Measurements from ENCODE around the gene ATP11C.
"Not testable (repeated sequence)": the region's sequence is repeated elsewhere in the genome, so short reads cannot be mapped to it uniquely, and the experiment has no call there.

The ATP11C gene

DNA sequence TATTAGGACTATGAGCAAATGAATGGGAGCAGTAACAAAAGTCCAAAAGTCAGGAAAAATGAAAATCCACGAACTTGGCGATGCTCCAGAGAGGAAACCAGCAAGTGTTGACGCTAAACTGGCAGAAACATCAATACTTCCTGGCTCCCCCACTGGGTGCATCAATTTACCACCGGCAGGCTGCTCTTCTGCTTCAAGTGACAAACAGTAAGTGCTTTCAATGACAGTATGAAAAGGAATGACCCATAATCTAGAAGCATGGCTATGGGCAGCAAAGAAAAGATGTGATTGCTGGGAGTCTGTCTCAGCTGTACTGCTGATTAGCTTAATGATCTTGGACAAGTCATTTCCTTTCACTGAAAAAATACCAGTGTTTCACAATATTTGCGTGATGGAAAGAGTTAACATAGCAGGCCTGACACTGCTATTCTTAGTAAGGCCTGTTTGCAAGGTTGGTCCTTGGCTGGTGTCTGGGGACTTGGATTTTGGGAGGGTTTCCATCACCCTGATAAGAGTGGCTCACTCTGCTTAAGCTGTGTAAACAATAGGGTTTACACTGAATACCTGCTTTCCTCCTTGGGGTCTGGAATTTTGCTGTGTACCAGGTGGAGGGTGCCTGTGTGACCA lies 8.7 kb downstream of the ATP11C start:
- DNase-seq, result no peak

DNA sequence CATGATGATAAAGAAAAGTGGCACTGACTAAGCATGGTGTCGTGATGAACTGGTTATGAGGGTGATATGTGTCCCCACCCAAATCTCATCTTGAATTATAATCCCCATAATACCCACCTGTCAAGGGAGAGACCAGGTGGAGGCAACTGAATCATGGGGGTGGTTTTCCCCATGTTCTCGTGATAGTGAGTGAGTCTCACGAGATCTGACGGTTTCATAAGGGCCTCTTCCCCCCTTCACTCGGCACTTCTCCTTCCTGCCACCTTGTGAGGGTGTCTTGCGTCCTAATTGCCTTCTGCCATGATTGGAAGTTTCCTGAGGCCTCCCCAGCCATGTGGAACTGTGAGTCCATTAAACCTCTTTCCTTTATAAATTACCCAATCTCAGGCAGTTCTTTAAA lies 11.7 kb downstream of the ATP11C start:
- DNase-seq, result not testable (repeated sequence)

DNA sequence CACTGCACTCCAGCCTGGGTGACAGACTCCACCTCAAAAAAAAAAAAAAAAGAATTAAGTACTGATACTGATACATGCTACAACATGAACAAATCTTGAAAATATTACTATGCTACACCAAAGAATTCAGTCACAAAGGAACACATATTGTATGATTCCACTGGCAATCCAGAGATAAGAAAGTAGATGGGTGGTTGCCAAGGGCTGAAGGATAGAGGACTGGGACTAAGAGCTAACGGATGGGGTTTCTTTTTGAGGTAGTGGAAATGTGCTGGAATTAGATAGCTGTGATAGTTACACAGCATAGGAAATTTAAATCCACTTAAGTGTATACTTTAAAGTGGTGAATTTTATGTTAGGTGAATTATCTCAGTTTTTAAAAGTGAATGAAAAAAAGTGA lies 12.5 kb downstream of the ATP11C start:
- DNase-seq, result no peak

GRCh38 chrX:139914421-139914820 lies 18.4 kb downstream of the ATP11C start:
- no peak for DNase-seq

DNA sequence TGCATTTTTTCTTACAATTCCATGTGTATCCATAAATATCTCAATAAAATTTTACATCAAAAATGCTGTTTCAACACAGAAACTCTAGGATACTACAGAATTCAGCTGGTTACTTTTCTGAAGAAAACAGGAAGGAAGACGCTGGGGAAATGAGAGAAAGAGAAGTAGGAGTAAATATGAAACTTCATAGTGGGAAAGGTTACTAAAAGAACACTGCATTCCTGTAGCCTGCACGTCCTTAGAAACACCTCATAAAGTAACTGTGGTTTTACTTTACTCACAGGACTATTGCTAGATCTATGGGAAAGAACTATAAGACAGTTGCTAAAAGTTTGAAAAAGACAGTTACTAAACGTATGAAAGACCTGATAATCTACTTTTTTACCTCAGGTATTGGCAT lies 23.1 kb downstream of the ATP11C start:
- DNase-seq, result no peak

GRCh38 chrX:139907078-139907477 lies 25.8 kb downstream of the ATP11C start:
- DNase-seq, result no peak

DNA sequence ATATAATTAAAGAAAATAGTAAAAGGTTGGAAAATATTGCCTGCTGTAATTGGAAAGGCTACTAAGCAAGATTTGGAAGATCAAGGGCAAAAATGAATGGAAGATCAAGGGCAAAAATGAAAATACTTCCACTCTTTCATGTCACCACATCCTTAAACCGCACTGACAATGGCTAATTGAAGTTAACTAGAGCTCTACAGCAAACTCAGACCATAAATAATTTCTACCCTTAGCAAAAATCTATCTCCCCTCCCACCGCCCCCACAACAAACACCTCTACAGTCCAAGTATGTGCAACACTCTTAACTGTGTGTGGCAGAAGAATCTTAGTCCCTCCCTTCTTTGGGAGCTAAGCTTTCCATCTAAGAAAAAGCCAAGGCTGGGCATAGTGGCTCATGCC lies 27.1 kb downstream of the ATP11C start:
- no peak for DNase-seq

DNA sequence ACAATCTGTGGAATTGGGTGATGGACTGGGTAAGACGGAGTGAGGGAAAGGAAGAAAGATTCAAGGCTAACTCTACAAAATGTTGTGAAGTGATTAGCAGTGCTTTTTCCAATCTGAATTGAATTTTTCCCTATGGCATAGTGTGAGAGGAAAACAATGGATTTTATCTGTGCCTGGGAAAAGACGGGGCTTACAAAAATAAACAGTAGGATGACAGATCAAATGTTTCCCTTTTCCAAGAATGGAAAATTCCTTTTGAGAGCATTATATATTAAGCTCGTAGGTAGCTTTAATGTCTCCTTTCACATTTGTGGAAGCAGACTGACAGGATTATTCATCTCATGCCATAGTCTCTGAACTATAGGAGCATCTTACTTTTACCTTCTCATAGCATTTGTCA lies 27.8 kb downstream of the ATP11C start:
- no peak for DNase-seq

DNA sequence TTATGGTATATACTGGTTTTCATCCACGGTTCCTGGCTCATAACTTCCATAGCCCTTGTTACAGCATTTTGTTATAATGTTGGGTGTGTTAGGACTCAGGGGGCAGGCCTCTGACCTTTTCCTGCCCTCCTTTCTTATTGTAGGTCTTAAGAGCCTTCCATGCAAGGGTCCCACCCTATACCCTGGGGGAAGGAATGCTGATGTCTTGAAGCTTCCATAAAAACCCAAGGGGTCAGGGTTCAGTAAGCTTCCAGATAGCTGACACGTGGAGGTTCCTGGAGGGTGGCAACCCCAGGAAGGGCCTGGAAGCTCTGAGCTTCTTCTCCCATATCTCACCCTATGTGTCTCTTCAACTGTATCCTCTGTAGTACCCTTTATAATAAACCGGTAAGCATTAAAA lies 29.6 kb downstream of the ATP11C start:
- DNase-seq, result no peak

GRCh38 chrX:139902559-139902958 lies 30.3 kb downstream of the ATP11C start:
- no peak for DNase-seq

DNA sequence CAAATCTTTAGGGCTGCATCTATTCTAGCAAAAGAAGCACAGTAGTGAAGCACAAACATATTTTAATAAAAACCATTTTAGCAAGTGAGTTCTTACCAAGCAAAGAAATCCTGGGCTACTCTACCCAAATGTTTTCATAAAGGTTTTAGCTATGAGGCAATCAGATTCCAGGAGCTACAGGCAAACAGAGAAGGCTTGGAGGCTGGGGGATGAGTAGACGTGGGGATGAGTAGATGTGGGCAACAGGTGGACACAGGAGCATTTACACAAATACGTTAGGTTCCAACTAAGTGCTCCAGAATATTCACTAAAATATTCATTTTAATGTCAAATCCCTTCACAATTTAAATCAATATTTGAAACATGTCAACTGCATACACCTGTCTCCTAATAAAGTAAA lies 34.5 kb downstream of the ATP11C start:
- no peak for DNase-seq

- DNase-seq, result no peak
These were observed 40.3 kb downstream of the ATP11C start for GRCh38 chrX:139892512-139892911.

DNA sequence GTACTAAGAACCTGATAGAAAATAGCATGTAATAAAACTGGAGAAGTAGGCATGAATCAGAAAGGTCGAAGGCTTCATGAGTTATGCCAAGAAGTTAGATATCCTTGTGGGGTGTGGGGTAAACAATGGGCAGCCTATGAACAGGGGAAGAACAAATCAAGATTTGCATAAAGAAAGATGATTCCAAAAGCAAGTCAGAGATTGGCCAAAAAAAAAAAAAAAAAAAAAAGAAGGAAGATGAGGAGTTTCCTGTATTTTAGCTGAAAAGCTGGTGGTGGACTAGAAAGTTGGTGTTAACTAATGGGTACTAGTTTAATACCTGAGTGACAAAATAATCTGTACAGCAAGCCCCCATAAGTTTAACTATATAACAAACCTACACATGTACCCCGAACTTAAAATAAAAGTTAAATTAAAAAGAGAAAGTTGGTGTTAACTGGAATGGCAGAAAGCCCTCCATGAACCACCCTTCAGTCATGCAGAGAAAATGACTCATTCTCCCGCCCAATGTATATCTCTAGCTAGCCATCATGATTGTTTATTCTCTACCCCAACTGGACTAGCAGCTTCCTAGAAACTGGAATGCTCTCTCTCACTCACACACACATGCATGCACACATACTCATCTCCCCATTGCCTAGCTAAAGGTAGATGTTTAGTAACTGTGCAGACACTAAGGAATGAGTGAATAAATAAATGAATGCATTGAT lies 41.7 kb downstream of the ATP11C start:
- no peak for DNase-seq

GRCh38 chrX:139889760-139890159 lies 43.1 kb downstream of the ATP11C start:
- DNase-seq, result no peak

GRCh38 chrX:139883984-139884383 lies 48.9 kb downstream of the ATP11C start:
- no peak for DNase-seq

DNA sequence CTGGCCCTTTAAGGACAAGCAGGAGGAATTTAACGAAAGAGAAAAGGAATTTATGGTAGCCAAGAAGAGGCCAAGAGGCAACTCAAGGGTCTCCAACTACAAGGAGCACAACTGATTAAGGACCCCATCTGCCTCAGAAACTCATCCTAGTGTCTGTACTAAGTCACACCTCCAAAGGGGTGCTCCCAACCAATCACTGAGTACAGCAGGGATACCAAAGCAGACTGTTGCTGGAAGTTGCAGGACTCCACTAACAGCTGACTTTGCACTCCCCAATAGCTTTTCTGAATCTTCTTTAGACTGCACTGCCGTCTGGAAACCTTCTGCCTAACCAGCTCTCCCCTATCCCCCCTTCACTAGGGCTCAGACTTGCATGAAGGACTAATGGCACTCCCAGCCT lies 50.6 kb downstream of the ATP11C start:
- no peak for DNase-seq

- DNase-seq, result no peak
These were observed 51.3 kb downstream of the ATP11C start for GRCh38 chrX:139881572-139881971.

- DNase-seq, result no peak
These were observed 51.7 kb downstream of the ATP11C start for GRCh38 chrX:139881130-139881529.

- no peak for DNase-seq
These were observed 55.0 kb downstream of the ATP11C start for GRCh38 chrX:139877710-139878414.

GRCh38 chrX:139875841-139876240 lies 57.0 kb downstream of the ATP11C start:
- DNase-seq, result no peak

DNA sequence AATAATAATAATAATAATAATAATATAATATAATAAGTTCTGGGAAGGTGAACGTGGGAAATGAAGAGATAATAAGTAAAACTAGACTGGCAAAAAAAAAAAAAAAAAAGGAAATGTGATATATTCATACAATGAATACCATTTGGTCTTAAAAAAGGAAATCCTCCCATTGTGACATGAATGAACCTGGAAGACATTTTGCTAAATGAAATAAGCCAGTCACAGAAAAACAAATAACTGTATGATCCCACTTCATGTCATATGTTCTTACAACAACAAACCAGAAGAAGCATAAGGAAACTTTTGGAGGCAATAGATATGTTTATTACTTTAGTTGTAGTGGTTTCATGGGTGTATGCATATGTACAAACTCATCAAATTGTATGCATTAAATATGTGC lies 63.1 kb downstream of the ATP11C start:
- no peak for DNase-seq

- no peak for DNase-seq
These were observed 68.2 kb downstream of the ATP11C start for GRCh38 chrX:139864640-139865039.

- no peak for DNase-seq
These were observed 70.6 kb downstream of the ATP11C start for GRCh38 chrX:139862208-139862607.

GRCh38 chrX:139856826-139857225 lies 76.0 kb downstream of the ATP11C start:
- DNase-seq, result not testable (repeated sequence)

Measured in activated CD4-positive, alpha-beta T cell treated with anti-CD3 and anti-CD28 coated beads, Interleukin-2, amount 50 U/mL, for 1 hour (primary cell).